Measurements from ENCODE around the gene MAPK1IP1L.
"Not testable (repeated sequence)": the region's sequence is repeated elsewhere in the genome, so short reads cannot be mapped to it uniquely, and the experiment has no call there.

Gene MAPK1IP1L

GRCh38 chr14:55057919-55058318, 6.5 kb downstream of the MAPK1IP1L start:
- peak in 1 of 14 donors; percentile 48 for DNase-seq

- DNase-seq, result no peak
These were observed 7.9 kb downstream of the MAPK1IP1L start for GRCh38 chr14:55059333-55059732.

GRCh38 chr14:55062517-55063351, 11.3 kb downstream of the MAPK1IP1L start:
- DNase-seq, result peak in 4 of 14 donors; percentile 13 to 75 (median 21)

GRCh38 chr14:55064896-55065295, 13.4 kb downstream of the MAPK1IP1L start:
- not testable (repeated sequence) for DNase-seq

GRCh38 chr14:55065411-55065810, 14.0 kb downstream of the MAPK1IP1L start:
- no peak for DNase-seq

GRCh38 chr14:55066223-55066622, 14.8 kb downstream of the MAPK1IP1L start:
- no peak for DNase-seq

GRCh38 chr14:55070981-55071411, 19.5 kb downstream of the MAPK1IP1L start:
- DNase-seq, result no peak

GRCh38 chr14:55071870-55072640, 20.6 kb downstream of the MAPK1IP1L start:
- peak in 10 of 14 donors; percentile 14 to 66 (median 26) for DNase-seq

- DNase-seq, result no peak
These were observed 22.4 kb downstream of the MAPK1IP1L start for GRCh38 chr14:55073856-55074255.

- no peak for DNase-seq
These were observed 23.2 kb downstream of the MAPK1IP1L start for GRCh38 chr14:55074662-55075061.

- no peak for DNase-seq
These were observed 24.3 kb downstream of the MAPK1IP1L start for GRCh38 chr14:55075628-55076175.

GRCh38 chr14:55077170-55078151, 26.0 kb downstream of the MAPK1IP1L start:
- DNase-seq, result no peak

GRCh38 chr14:55079961-55080360, 28.5 kb downstream of the MAPK1IP1L start:
- DNase-seq, result not testable (repeated sequence)

GRCh38 chr14:55084401-55085059, 33.1 kb downstream of the MAPK1IP1L start:
- no peak for DNase-seq

GRCh38 chr14:55085060-55085660, 33.7 kb downstream of the MAPK1IP1L start:
- no peak for DNase-seq

GRCh38 chr14:55086938-55087337, 35.5 kb downstream of the MAPK1IP1L start:
- no peak for DNase-seq

- no peak for DNase-seq
These were observed 36.9 kb downstream of the MAPK1IP1L start for GRCh38 chr14:55088356-55088755.

- no peak for DNase-seq
These were observed 40.9 kb downstream of the MAPK1IP1L start for GRCh38 chr14:55092341-55092740.

GRCh38 chr14:55094292-55095157, 43.1 kb downstream of the MAPK1IP1L start:
- DNase-seq, result no peak

Measured in C1 segment of cervical spinal cord (tissue), 14 donors.